SK-N-SH (cell line): ENCODE measurements around the gene DHODH. TPM values are rescaled to one million over a fixed set of nuclear protein-coding genes. Genes with fewer than 3 reads are reported as not detected.

ENCODE experiments used
- CTCF ChIA-PET: fragments of 300-600, 350-600 bp; formaldehyde crosslinking; extraction: SDS; loops from one replicate; lab custom pipeline; 2021; lab: Yijun Ruan, JAX
- POLR2A ChIA-PET: fragments of 350-600 bp; sonication (Branson Sonifier 250); formaldehyde crosslinking; extraction: SDS; loops from one replicate; lab custom pipeline; 2020; ENCODE audit warnings: antibody characterized with exemption, inconsistent platforms; lab: Yijun Ruan, JAX
- DNase-seq: peaks from one replicate; pipeline ENCODE4 v3.0.0; 2012
- H2AFZ ChIP-seq: fragments of 200-600 bp; sonication (generic); 2 replicates; pipeline ENCODE4 v1.8.1; 2016; ENCODE audit warnings: antibody characterized with exemption, mild to moderate bottlenecking, low read depth
- H3F3A ChIP-seq: fragments of 200-600 bp; sonication (generic); replicated peaks from 2 replicates; pipeline ENCODE3; 2016; ENCODE audit warnings: antibody characterized with exemption, mild to moderate bottlenecking; ENCODE audit not compliant: insufficient read depth
- H3K27ac ChIP-seq, 2 experiments: fragments of 200-500 bp in 1 of 2; fragments of 200-600 bp in 1 of 2; sonication (Bioruptor generic) in 1 of 2; sonication (generic), shearing (Covaris generic) in 1 of 2; 2 replicates each; pipeline versions ENCODE4 v1.5.1 to v1.6.1; 2014 to 2016; ENCODE audit warnings: low read depth in 2 of 2, inconsistent platforms in 1 of 2, low read length in 1 of 2, mild to moderate bottlenecking in 1 of 2, mixed read lengths in 1 of 2
- H3K27me3 ChIP-seq: fragments of 200-600 bp; sonication (generic), shearing (Covaris generic); 2 replicates; pipeline ENCODE4 v1.6.1; 2016; ENCODE audit warnings: mixed run types; ENCODE audit not compliant: insufficient read depth
- H3K36me3 ChIP-seq, 2 experiments: fragments of 200-500 bp in 1 of 2; fragments of 200-600 bp in 1 of 2; sonication (Bioruptor generic) in 1 of 2; sonication (generic) in 1 of 2; replicated peaks in 1 of 2; 2 replicates each; pipeline versions ENCODE3 to v1.5.1; 2014 to 2016; ENCODE audit warnings: low read length in 1 of 2, mild to moderate bottlenecking in 1 of 2; ENCODE audit not compliant: insufficient read depth in 2 of 2, control insufficient read depth in 1 of 2
- H3K4me1 ChIP-seq, 2 experiments: fragments of 200-500 bp in 1 of 2; fragments of 200-600 bp in 1 of 2; sonication (Bioruptor generic) in 1 of 2; sonication (generic), shearing (Covaris generic) in 1 of 2; 2 replicates each; pipeline versions ENCODE4 v1.5.1 to v1.6.1; 2014 to 2016; ENCODE audit warnings: low read depth in 1 of 2, low read length in 1 of 2, mixed run types in 1 of 2; ENCODE audit not compliant: insufficient read depth in 2 of 2, control insufficient read depth in 1 of 2
- H3K4me2 ChIP-seq: fragments of 200-600 bp; sonication (generic), shearing (Covaris generic); 2 replicates; pipeline ENCODE4 v1.6.1; 2017; ENCODE audit warnings: mixed run types
- H3K4me3 ChIP-seq, 2 experiments: fragments of 200-500 bp in 1 of 2; fragments of 200-600 bp in 1 of 2; sonication (Bioruptor generic) in 1 of 2; sonication (generic), shearing (Covaris generic) in 1 of 2; 2 replicates each; pipeline versions ENCODE4 v1.5.1 to v1.8.1; 2014 to 2016; ENCODE audit warnings: low read depth in 2 of 2, inconsistent platforms in 1 of 2, low read length in 1 of 2, mild to moderate bottlenecking in 1 of 2, mixed read lengths in 1 of 2, moderate library complexity in 1 of 2
- H3K79me2 ChIP-seq: fragments of 200-600 bp; sonication (generic); 2 replicates; pipeline ENCODE4 v1.8.1; 2017; ENCODE audit warnings: mild to moderate bottlenecking; ENCODE audit not compliant: insufficient read depth
- H3K9ac ChIP-seq: fragments of 200-600 bp; sonication (generic); 2 replicates; pipeline ENCODE4 v1.6.1; 2017; ENCODE audit warnings: mixed run types
- H3K9me2 ChIP-seq: fragments of 200-600 bp; sonication (generic); 2 replicates; pipeline ENCODE4 v1.6.1; 2017; ENCODE audit warnings: mixed run types
- H3K9me3 ChIP-seq: fragments of 200-600 bp; sonication (generic); 2 replicates; pipeline ENCODE4 v1.6.1; 2017; ENCODE audit warnings: mixed run types, mild to moderate bottlenecking, moderate library complexity
- H4K20me1 ChIP-seq: fragments of 200-600 bp; sonication (generic); 2 replicates; pipeline ENCODE4 v1.6.1; 2017; ENCODE audit warnings: mild to moderate bottlenecking, mixed run types; ENCODE audit not compliant: insufficient read depth
- ELF1 ChIP-seq: IDR thresholded peaks from 2 replicates; pipeline ENCODE4 v1.4.0; 2012
- EP300 ChIP-seq, 2 experiments: IDR thresholded peaks; 2 replicates each; pipeline versions ENCODE4 v1.4.0 to v1.6.1; 2012; ENCODE audit warnings: borderline replicate concordance in 1 of 2, low read depth in 1 of 2, low read length in 1 of 2
- GABPA ChIP-seq: IDR thresholded peaks from 2 replicates; pipeline ENCODE4 v1.4.0; 2012; ENCODE audit warnings: low read depth, mild to moderate bottlenecking
- GATA2 ChIP-seq: sonication (generic); formaldehyde crosslinking; IDR thresholded peaks from 2 replicates; pipeline ENCODE4 v1.5.0; 2020; ENCODE audit warnings: mild to moderate bottlenecking, missing genetic modification reagents
- PBX3 ChIP-seq: IDR thresholded peaks from 2 replicates; pipeline ENCODE4; 2012
- POLR2AphosphoS5 ChIP-seq: IDR thresholded peaks from 2 replicates; pipeline ENCODE4 v1.6.1; 2012; ENCODE audit warnings: low read depth, low read length
- RCOR1 ChIP-seq: fragments of 150-350 bp; IDR thresholded peaks from 2 replicates; pipeline ENCODE4 v1.6.1; 2017; ENCODE audit warnings: antibody characterized with exemption, low read length
- REST ChIP-seq: IDR thresholded peaks from 2 replicates; pipeline ENCODE4 v1.6.1; 2012; ENCODE audit warnings: mild to moderate bottlenecking, low read depth, low read length, moderate library complexity
- RFX5 ChIP-seq: IDR thresholded peaks from 2 replicates; pipeline ENCODE4 v1.6.1; 2012; ENCODE audit warnings: mild to moderate bottlenecking, improper control_type of control experiment, low read length
- RXRA ChIP-seq: IDR thresholded peaks from 2 replicates; pipeline ENCODE4 v1.4.0; 2012; ENCODE audit warnings: low read depth, mild to moderate bottlenecking, borderline replicate concordance
- TEAD4 ChIP-seq: IDR thresholded peaks from 2 replicates; pipeline ENCODE4 v1.4.0; 2012; ENCODE audit warnings: mild to moderate bottlenecking, borderline replicate concordance; ENCODE audit not compliant: insufficient read depth
- USF2 ChIP-seq: fragments of 150-350 bp; IDR thresholded peaks from 2 replicates; pipeline ENCODE4 v1.6.1; 2017; ENCODE audit warnings: antibody characterized with exemption, low read length, low read depth, borderline replicate concordance
- WGBS: methylation state at CpG from one replicate; pipeline ENCODE4 v1.1.6; 2017; ENCODE audit warnings: low lambda C conversion rate; 5-methylcytosine and 5-hydroxymethylcytosine counted together
- polyA plus RNA-seq, 3 experiments: library from polyadenylated mRNA; depleted of rRNA; stranded (reverse); fragments of >200 nt; gene quantifications; 2 replicates each; pipeline ENCODE4 v1.2.3, GENCODE V29; 2012

The DHODH gene
- polyA plus RNA-seq, 1 of the 3 experiments (the other 2 are of a cell fraction), result 10.9 TPM

GRCh38 chr16:72029567-72030271 lies 21.2 kb downstream of the DHODH start:
- no peak for DNase-seq
- CTCF ChIA-PET, result no interaction called here
- H2AFZ ChIP-seq, result no peak overlapping the region
- H3K9me3 ChIP-seq, result no peaks in the 10 kb centered on the region
- POLR2A ChIA-PET, result no interaction called here
- H3K27ac ChIP-seq, result no peak overlapping the region
- no peaks in the 10 kb centered on the region for H3K79me2 ChIP-seq
- no peaks in the 10 kb centered on the region for H3K4me1 ChIP-seq
- TF ChIP-seq EP300 (IDR thresholded peaks at IDR 0.05; ENCODE audit: borderline replicate concordance in 1 of 2, low read depth in 1 of 2, low read length in 1 of 2) (no peak), GABPA (no peak), RFX5 (no peak), ELF1 (no peak), REST (no peak), PBX3 (no peak)
- H3K27me3 ChIP-seq, result no peaks in the 10 kb centered on the region
- peaks cover 0 to 9% of the 10 kb centered on the region in 2 experiments for H3K36me3 ChIP-seq
- H3K9ac ChIP-seq, result no peak overlapping the region
- H3K4me2 ChIP-seq, result no peak overlapping the region
- 73% methylated on average over 6 of the region's 7 CpGs for WGBS
- H4K20me1 ChIP-seq, result no peaks in the 10 kb centered on the region
- no peak overlapping the region for H3K4me3 ChIP-seq
- H3F3A ChIP-seq, result no peaks in the 10 kb centered on the region
- H3K9me2 ChIP-seq, result no peaks in the 10 kb centered on the region

GRCh38 chr16:72033437-72033836 lies 24.9 kb downstream of the DHODH start:
- no peaks in the 10 kb centered on the region for H3K27me3 ChIP-seq
- H2AFZ ChIP-seq, result no peak overlapping the region
- ChIA-PET POLR2A (no interaction called here), CTCF (no interaction called here)
- no peaks in the 10 kb centered on the region for H3K79me2 ChIP-seq
- no peak for DNase-seq
- no peak overlapping the region for H3K4me3 ChIP-seq
- H3K4me1 ChIP-seq, result no peaks in the 10 kb centered on the region; a peak in 1 of 4 replicates
- no peak overlapping the region for H3K27ac ChIP-seq
- H3K36me3 ChIP-seq, result no peaks in the 10 kb centered on the region
- no peaks in the 10 kb centered on the region for H3K9me2 ChIP-seq
- no peaks in the 10 kb centered on the region for H3K9me3 ChIP-seq
- no peak overlapping the region for H3K4me2 ChIP-seq
- H3K9ac ChIP-seq, result no peak overlapping the region
- H3F3A ChIP-seq, result no peaks in the 10 kb centered on the region
- H4K20me1 ChIP-seq, result no peaks in the 10 kb centered on the region
- WGBS, result 60% methylated on average over 4 of the region's 4 CpGs
- TF ChIP-seq TEAD4, result no peak
- no peak for TF ChIP-seq PBX3
- TF ChIP-seq ELF1, result no peak
- no peak for TF ChIP-seq RXRA
- no peak for TF ChIP-seq GATA2 (CRISPR knock-in tag)
- TF ChIP-seq RCOR1, result no peak
- no peak for TF ChIP-seq POLR2AphosphoS5
- TF ChIP-seq REST, result no peak
- TF ChIP-seq USF2, result no peak
- TF ChIP-seq EP300 (IDR thresholded peaks at IDR 0.05; ENCODE audit: borderline replicate concordance in 1 of 2, low read depth in 1 of 2, low read length in 1 of 2), result no peak
